B cell (primary cell): Measurements from ENCODE around the gene CARMIL3. TPM values are rescaled to one million over a fixed set of nuclear protein-coding genes. Genes with fewer than 3 reads are reported as not detected.

Source experiments
- ATAC-seq: fragments of 200-7000 bp; cut with Tn5 transposase; one replicate; pipeline ENCODE4 v1.10.0; 2021; ENCODE audit warnings: low read depth, mild to moderate bottlenecking, moderate number of reproducible peaks, moderate library complexity
- CTCF ChIA-PET: fragments of 350-600 bp; sonication (Branson Sonifier 250); formaldehyde crosslinking; loops from one replicate; lab custom pipeline; 2021; ENCODE audit warnings: antibody characterized with exemption, inconsistent platforms; lab: Charles Lee
- POLR2A ChIA-PET: fragments of 350-600 bp; sonication (Branson Sonifier 250); formaldehyde crosslinking; loops from one replicate; lab custom pipeline; 2021; ENCODE audit warnings: antibody characterized with exemption; lab: Charles Lee
- DNase-seq: peaks from one replicate; pipeline ENCODE4 v3.0.0; 2013
- H2AFZ ChIP-seq: 2 replicates; pipeline ENCODE4 v1.6.1; 2012; ENCODE audit warnings: mild to moderate bottlenecking, low read depth, low read length; ENCODE audit not compliant: insufficient read depth, poor library complexity, severe bottlenecking
- H3K27ac ChIP-seq, 2 donors: 1 replicate in 1 of 2; 2 replicates in 1 of 2; pipeline ENCODE4 v1.5.1; 2012 to 2013; ENCODE audit warnings: low read length in 2 of 2, mild to moderate bottlenecking in 2 of 2, moderate library complexity in 1 of 2
- H3K27me3 ChIP-seq, 4 experiments: fragments of 200-600 bp in 1 of 4; sonication (generic) in 1 of 4; replicated peaks in 1 of 4; 1 replicate in 2 of 4; 2 replicates in 2 of 4; pipeline versions ENCODE4 v1.6.1 to v1.7.0; 2013 to 2016; ENCODE audit warnings: low read length in 3 of 4, mild to moderate bottlenecking in 2 of 4, mixed read lengths in 1 of 4, moderate library complexity in 1 of 4; ENCODE audit not compliant: insufficient read depth in 4 of 4, control insufficient read depth in 3 of 4; ENCODE audit errors: control extremely low read depth in 1 of 4
- H3K36me3 ChIP-seq, 2 experiments: replicated peaks in 1 of 2; 1 replicate in 1 of 2; 2 replicates in 1 of 2; pipeline versions ENCODE4 v1.6.1 to v1.7.1; 2013; ENCODE audit warnings: low read length in 1 of 2; ENCODE audit not compliant: insufficient read depth in 2 of 2, control insufficient read depth in 1 of 2; ENCODE audit errors: control extremely low read depth in 1 of 2, extremely low read depth in 1 of 2
- H3K4me1 ChIP-seq, 2 donors: fragments of 200-600 bp in 1 of 2; sonication (generic) in 1 of 2; 1 replicate in 1 of 2; 2 replicates in 1 of 2; pipeline versions ENCODE4 v1.5.1 to v1.6.1; 2013 to 2017; ENCODE audit warnings: low read length in 2 of 2; ENCODE audit not compliant: control insufficient read depth in 2 of 2, insufficient read depth in 2 of 2
- H3K4me2 ChIP-seq: replicated peaks from 2 replicates; pipeline ENCODE3; 2012; ENCODE audit warnings: mild to moderate bottlenecking, low read depth, low read length; ENCODE audit not compliant: poor library complexity, severe bottlenecking
- H3K4me3 ChIP-seq, 5 experiments: fragments of 200-600 bp in 1 of 5; sonication (generic) in 1 of 5; 1 replicate in 3 of 5; 2 replicates in 2 of 5; pipeline versions ENCODE4 v1.5.1 to v1.7.0; 2011 to 2016; ENCODE audit warnings: low read length in 4 of 5, mild to moderate bottlenecking in 4 of 5, low read depth in 2 of 5, control low read depth in 1 of 5, moderate library complexity in 1 of 5; ENCODE audit not compliant: insufficient read depth in 1 of 5; ENCODE audit errors: control extremely low read depth in 1 of 5, extremely low read depth in 1 of 5
- H3K79me2 ChIP-seq: fragments of 200-600 bp; sonication (generic); one replicate; pipeline ENCODE4 v1.6.0; 2016; ENCODE audit warnings: low read length; ENCODE audit not compliant: control insufficient read depth, insufficient read depth
- H3K9ac ChIP-seq: fragments of 200-600 bp; sonication (generic); 2 replicates; pipeline ENCODE4 v1.6.1; 2017; ENCODE audit warnings: mild to moderate bottlenecking, low read length, moderate library complexity
- H3K9me3 ChIP-seq, 3 donors: one replicate each; pipeline versions ENCODE4 v1.6.1 to v1.7.1; 2013; ENCODE audit warnings: low read length in 2 of 3; ENCODE audit not compliant: control insufficient read depth in 2 of 3, insufficient read depth in 1 of 3; ENCODE audit errors: control extremely low read depth in 1 of 3
- H4K20me1 ChIP-seq: 2 replicates; pipeline ENCODE4 v1.6.0; 2012; ENCODE audit warnings: mild to moderate bottlenecking, low read length; ENCODE audit not compliant: insufficient read depth, control insufficient read depth, poor library complexity, severe bottlenecking
- H3K27ac Mint-ChIP-seq: one replicate; pipeline ENCODE4 v1.8.0; 2021; ENCODE audit warnings: mixed read lengths
- H3K27me3 Mint-ChIP-seq: one replicate; pipeline ENCODE4 v1.8.0; 2021; ENCODE audit warnings: mixed read lengths
- H3K4me1 Mint-ChIP-seq: one replicate; pipeline ENCODE4 v1.8.0; 2021; ENCODE audit warnings: mixed read lengths
- H3K4me3 Mint-ChIP-seq: one replicate; pipeline ENCODE4 v1.8.0; 2021; ENCODE audit warnings: mixed read lengths
- H3K9me3 Mint-ChIP-seq: one replicate; pipeline ENCODE4 v1.8.0; 2022; ENCODE audit warnings: mixed read lengths; ENCODE audit not compliant: insufficient read depth
- EZH2 ChIP-seq: IDR thresholded peaks from 2 replicates; pipeline ENCODE4 v1.6.1; 2012; ENCODE audit warnings: borderline replicate concordance, low read depth, mild to moderate bottlenecking, moderate library complexity, low read length; ENCODE audit not compliant: insufficient read depth, poor library complexity, severe bottlenecking
- WGBS: methylation state at CpG from one replicate; pipeline ENCODE4 v1.1.5; 2013; ENCODE audit warnings: missing lambda C conversion rate; ENCODE audit not compliant: insufficient coverage; 5-methylcytosine and 5-hydroxymethylcytosine counted together
- intact Hi-C: fragments of 100-400 bp; cut with micrococcal nuclease; formaldehyde crosslinking; loops from one replicate; pipeline ENCODE4 v1.10.0; 2022
- polyA plus RNA-seq: library from polyadenylated mRNA; depleted of rRNA; stranded (reverse); fragments of >200 nt; gene quantifications from 2 replicates; pipeline ENCODE4 v1.2.3, GENCODE V29; 2012
- total RNA-seq, 2 donors: library from RNA; stranded (reverse); fragments of 120-200 nt in 1 of 2; gene quantifications; 1 replicate in 1 of 2; 2 replicates in 1 of 2; pipeline versions ENCODE4 v1.2.3 to v1.2.4, GENCODE V29; 2013 to 2022
- TF ChIP-seq, protein P1 (sequence below): fragments of 200-600 bp; IDR thresholded peaks from one replicate; pipeline ENCODE4 v1.8.0; 2022; ENCODE audit warnings: antibody characterized with exemption, mild to moderate bottlenecking

Gene CARMIL3
- total and polyA plus RNA-seq, 2 donors (not counting 1 experiment from before 2014, with no cell fraction given): 1.0 to 7.2 TPM

DNA sequence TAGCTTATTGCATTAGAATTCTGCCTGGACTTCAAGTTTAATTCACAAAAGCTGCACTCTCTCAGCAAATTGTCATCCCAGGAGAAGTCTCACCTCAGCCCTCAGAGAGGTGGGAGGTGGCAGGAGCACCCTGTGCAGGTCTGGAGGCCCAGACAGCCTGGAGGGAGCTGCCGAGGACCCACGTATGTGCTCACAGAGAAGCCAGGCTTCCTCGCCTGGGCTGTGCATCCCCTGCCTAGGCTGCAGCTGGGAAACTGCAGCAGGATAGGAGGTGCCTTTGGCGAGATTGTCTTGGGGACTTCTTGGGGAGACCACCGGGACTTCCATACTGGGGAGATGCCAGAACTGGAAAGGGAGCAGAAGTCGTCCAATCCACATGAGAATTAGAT lies 28.3 kb downstream of the CARMIL3 start:
- Mint-ChIP-seq H3K4me1 (peaks cover 38% of the 10 kb centered on the region), H3K4me3 (peak overlapping the region; percentile 86), H3K27ac (no peak overlapping the region), H3K27me3 (no peaks in the 10 kb centered on the region), H3K9me3 (no peaks in the 10 kb centered on the region)
- ATAC-seq: no peak
- peak overlapping the region; percentile 92 for H3K4me2 ChIP-seq
- 44% methylated on average over 4 of the region's 6 CpGs for WGBS
- H3K36me3 ChIP-seq: no peaks in the 10 kb centered on the region
- POLR2A ChIA-PET: interaction anchor here (0.6 to 2.6 kb wide), 9 partner anchors 14 to 234 kb away, joined by 3 to 22 read pairs (median 5); partner anchors contain the start of genes CARMIL3, DCAF11, NRL and PCK2
- intact Hi-C loops: loop anchor here (2.0 kb wide), 1 partner anchor 57 kb away; the partner anchor contains the start of gene PSME1
- CTCF ChIA-PET: interaction anchor here (0.6 to 8.0 kb wide), 11 partner anchors 8 to 253 kb away, joined by 3 to 96 read pairs (median 3); partner anchors contain the start of genes CIDEB and PCK2
- H3K9me3 ChIP-seq: no peaks in the 10 kb centered on the region
- H3K9ac ChIP-seq: no peak overlapping the region
- H3K79me2 ChIP-seq: peaks cover 9% of the 10 kb centered on the region
- TF ChIP-seq, protein P1, sequence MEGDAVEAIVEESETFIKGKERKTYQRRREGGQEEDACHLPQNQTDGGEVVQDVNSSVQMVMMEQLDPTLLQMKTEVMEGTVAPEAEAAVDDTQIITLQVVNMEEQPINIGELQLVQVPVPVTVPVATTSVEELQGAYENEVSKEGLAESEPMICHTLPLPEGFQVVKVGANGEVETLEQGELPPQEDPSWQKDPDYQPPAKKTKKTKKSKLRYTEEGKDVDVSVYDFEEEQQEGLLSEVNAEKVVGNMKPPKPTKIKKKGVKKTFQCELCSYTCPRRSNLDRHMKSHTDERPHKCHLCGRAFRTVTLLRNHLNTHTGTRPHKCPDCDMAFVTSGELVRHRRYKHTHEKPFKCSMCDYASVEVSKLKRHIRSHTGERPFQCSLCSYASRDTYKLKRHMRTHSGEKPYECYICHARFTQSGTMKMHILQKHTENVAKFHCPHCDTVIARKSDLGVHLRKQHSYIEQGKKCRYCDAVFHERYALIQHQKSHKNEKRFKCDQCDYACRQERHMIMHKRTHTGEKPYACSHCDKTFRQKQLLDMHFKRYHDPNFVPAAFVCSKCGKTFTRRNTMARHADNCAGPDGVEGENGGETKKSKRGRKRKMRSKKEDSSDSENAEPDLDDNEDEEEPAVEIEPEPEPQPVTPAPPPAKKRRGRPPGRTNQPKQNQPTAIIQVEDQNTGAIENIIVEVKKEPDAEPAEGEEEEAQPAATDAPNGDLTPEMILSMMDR: no peak
- TF ChIP-seq EZH2: no peak
- H3K4me3 ChIP-seq: no peak overlapping the region
- no peak for DNase-seq
- H3K27me3 ChIP-seq: no peaks in the 10 kb centered on the region
- H4K20me1 ChIP-seq: no peaks in the 10 kb centered on the region
- no peak overlapping the region for H2AFZ ChIP-seq
- peaks cover 29 to 34% of the 10 kb centered on the region in 2 donors for H3K4me1 ChIP-seq
- no peak overlapping the region for H3K27ac ChIP-seq
